ENCODE measurements around the gene BPIFB2.

BPIFB2 gene

DNA sequence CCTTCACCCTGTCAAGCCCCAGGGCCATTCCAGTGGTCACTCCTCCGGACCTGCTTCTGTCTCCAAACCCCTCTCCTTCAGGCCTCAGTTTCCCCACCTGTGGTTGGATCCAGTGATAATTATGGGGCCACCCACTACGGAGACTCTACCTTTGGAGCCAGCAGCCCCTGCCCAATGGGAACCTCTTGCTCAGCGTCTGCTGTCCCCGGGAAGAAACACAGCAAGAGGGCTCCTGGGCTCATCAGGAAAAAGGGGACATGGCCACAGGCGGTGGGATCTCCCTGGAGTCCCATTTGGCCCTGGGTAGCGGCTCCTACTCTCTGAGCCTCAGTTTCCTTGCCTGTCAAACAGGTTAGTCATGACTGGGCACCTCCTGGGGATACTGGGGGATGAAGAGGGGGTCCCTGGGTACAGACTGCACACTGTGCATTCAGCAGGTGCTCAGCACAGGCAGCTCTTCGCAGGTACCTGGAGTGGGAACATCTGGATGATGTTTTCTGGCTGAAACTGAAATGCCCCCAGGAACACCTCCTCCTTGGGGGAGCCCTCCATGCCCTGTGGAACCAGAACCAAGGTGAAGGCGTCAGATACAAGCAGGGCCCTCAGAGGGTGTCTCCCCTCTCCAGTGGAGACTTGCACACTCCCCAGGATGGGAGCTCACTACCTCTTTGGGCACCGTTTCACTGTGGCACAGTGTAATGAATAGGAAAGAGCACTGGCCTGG lies 22.7 kb upstream of the BPIFB2 start:
- in situ Hi-C loops (cut with HindIII; ENCODE audit: low pct_unique_long_range_greater_than_20kb, low sequenced_read_pairs) = no loop called here
- DNase-seq (ENCODE audit: low read depth in 1 of 2, low spot score in 1 of 2) = no peak
- no peak for TF ChIP-seq JUND (IDR thresholded peaks at IDR 0.05; ENCODE audit: low read depth)

DNA sequence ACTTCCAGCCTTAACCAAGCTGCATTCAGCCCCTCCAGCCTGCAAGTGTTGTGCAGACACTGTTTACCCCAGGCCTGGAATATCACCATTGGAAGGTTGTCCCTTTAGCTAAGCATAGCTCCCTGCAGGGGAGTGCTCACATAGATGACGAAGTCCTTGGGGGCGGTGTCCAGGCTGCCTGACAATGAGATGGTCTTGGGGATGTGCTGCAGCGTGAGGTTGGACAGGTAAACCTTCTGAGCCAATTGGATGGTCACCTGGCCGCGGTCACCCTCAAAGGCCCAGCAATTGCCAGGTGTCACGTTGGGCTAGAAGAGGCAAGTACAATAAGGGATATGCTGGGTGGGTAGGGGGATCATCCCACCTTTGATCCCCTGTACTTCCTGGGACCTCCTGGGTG lies 21.9 kb upstream of the BPIFB2 start:
- no peak for DNase-seq (ENCODE audit: low read depth in 1 of 2, low spot score in 1 of 2)
- in situ Hi-C loops (cut with HindIII; ENCODE audit: low pct_unique_long_range_greater_than_20kb, low sequenced_read_pairs) = no loop called here
- no peak for TF ChIP-seq JUND (IDR thresholded peaks at IDR 0.05; ENCODE audit: low read depth)

DNA sequence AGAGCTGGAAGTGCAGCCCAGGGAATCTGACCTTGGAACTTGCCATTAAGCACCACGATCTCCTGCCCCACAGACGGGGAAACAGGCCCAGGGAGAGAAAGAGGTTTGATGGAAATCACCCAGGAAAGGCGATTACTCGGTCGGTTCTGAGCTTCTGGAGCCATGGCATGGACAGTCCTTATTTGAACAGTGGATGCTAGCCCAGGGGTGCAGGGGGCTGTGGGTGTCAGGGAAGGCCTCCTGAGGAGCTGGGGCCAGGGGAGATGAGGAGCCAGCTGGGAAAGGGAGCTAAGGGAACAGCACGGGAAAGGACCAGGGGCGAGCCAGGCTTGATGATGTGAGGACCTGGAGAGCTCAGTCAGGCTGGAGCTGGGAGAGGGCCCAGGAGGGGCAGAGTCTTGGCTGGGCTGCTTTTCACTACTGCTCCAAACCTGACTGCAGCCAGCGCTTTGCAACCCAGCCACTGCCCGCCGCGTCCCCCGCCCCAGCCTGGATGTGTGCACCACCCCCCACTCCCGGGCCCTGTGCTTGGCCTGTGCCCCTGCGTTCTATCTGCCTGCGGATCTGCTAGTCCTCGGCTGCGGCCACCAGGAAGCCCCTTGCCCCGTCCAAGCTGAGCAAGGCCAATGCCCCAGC lies 21.1 kb upstream of the BPIFB2 start:
- in situ Hi-C loops (cut with HindIII; ENCODE audit: low pct_unique_long_range_greater_than_20kb, low sequenced_read_pairs) = no loop called here
- TF ChIP-seq JUND (IDR thresholded peaks at IDR 0.05; ENCODE audit: low read depth) = no peak
- DNase-seq (ENCODE audit: low read depth in 1 of 2, low spot score in 1 of 2) = no peak

DNA sequence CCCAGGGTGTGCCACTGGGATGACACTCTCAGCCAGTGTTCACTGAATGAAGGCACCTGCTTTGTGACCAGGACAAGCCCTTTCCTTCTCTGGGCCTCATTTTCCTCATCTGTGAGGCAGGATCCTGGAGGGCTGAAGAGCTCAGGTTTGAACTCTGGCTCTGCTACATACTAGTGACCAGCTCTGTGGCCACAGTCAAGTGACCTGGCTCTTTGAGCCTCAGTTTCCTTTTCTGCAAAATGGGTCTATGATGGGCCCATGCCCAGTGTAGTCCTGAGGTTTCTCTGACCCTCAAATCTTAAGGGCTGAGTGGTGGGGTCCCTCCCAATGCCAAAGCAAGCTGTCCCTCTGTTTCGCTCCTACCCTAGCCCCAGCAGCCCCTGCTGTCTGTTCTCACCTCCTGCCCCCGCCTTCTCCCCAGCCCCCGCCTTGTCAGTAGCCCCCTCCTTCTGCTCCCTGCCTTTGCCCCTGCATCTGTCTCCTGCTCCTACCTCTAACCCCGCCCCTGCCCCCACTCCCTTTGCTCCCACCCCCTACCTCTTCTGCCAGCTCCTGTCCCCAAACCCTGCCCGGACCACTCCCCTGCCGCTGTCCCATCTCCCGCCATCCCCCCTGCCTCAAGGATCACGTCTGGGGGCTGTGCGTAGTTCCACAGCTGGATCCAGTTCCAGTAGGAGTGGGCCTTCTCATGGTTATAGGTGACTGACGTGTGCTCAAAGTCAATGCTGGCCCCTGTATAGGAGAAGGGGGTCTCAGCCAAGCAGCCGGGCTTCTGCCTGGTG lies 20.3 kb upstream of the BPIFB2 start:
- in situ Hi-C loops (cut with HindIII; ENCODE audit: low pct_unique_long_range_greater_than_20kb, low sequenced_read_pairs) = no loop called here
- no peak for TF ChIP-seq JUND (IDR thresholded peaks at IDR 0.05; ENCODE audit: low read depth)
- no peak for DNase-seq (ENCODE audit: low read depth in 1 of 2, low spot score in 1 of 2)

DNA sequence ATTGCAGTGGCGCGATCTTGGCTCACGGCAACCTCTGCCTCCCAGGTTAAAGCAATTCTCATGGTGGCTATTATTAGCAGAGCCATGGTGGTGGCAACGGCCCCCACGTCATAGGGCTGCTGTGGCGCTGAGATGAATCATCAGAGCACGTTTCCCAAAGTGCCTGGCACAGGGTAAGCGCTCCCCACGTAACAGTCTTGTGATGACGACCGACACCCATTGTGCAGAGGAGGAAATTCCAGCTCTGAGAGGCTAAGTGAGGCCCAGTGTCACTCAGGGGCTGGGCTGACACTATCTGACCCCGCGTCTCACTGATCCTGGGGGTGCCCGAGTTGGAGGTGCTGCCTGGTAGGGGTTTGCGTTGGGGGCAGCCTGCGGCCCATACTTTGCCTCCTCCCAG lies 19.5 kb upstream of the BPIFB2 start:
- in situ Hi-C loops (cut with HindIII; ENCODE audit: low pct_unique_long_range_greater_than_20kb, low sequenced_read_pairs) = no loop called here
- TF ChIP-seq JUND (IDR thresholded peaks at IDR 0.05; ENCODE audit: low read depth) = no peak
- no peak for DNase-seq (ENCODE audit: low read depth in 1 of 2, low spot score in 1 of 2)

DNA sequence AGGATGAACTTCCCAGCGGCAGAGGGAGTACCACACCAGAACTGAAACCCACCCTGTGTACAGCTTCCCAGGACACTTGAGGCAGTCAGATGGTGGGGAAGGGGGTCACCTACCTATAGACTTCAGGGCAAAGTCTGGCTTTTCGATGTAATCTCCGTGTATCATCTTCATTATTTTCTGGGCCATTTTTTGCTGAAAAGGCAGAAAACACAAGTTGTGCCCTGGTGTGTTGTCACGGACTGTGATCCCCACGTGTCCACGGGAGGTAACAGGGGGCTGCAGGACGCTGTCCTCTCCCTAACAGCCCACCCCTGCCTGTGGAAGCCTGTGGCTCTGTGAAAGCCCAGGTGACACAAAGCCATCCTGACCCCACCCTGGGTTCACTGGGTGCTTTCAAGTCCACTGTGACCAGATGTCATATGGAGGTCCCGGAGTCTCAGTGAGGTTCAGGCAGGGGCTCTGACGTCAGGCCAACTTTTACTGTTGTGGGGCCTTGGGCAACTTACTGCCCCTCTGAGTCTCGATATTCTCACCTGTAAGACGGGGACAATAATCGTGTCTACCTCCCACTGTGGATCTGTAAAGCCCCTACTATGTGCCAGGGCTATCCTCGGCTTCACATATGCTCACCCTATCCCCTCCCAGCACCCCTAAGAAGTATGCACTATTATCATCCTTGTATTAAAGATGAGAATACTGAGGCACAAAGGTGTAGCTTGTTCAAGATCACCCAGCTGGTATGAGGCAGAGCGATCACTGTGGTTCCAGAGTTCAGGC lies 17.8 kb upstream of the BPIFB2 start:
- in situ Hi-C loops (cut with HindIII; ENCODE audit: low pct_unique_long_range_greater_than_20kb, low sequenced_read_pairs) = no loop called here
- DNase-seq (ENCODE audit: low read depth in 1 of 2, low spot score in 1 of 2) = no peak
- TF ChIP-seq JUND (IDR thresholded peaks at IDR 0.05; ENCODE audit: low read depth) = no peak

DNA sequence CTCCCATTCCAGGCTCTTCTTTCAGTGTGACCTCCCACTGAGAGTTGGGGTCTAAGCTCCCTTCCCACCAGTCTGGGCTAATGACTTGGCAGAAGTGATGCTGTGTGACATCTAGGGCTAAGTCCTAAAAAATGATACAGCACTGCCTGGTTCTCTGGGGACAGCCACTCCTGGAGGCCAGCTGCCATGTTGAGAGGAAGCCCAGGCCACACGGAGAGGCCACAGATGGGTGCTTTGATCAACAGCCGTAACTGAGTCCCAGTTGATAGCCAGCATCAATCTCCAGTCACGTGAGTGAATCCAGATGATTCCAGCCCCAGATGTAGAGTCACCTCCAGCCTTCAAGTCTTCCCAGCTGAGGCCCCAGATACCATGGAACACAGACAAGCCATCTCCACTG lies 17.1 kb upstream of the BPIFB2 start:
- DNase-seq (ENCODE audit: low read depth in 1 of 2, low spot score in 1 of 2) = no peak
- in situ Hi-C loops (cut with HindIII; ENCODE audit: low pct_unique_long_range_greater_than_20kb, low sequenced_read_pairs) = no loop called here
- TF ChIP-seq JUND (IDR thresholded peaks at IDR 0.05; ENCODE audit: low read depth) = no peak

DNA sequence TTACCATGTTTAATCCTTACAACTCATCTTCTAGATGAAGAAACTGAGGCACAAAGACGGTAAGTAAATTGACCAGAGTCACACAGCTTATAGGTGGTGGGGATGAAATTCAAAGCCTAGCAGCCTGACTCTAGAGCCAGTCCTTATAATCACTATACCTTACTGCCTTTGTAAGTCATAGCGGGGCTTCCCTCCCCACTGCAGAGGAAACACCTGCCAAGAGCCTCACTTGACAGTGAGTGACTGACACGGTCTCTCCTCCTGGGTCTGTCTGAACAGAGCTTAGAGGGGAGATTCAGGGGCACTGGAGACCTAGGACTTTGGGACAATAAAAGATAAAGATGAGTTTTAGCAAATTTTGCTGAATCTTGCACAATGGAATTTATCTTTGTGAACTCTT lies 16.1 kb upstream of the BPIFB2 start:
- TF ChIP-seq JUND (IDR thresholded peaks at IDR 0.05; ENCODE audit: low read depth) = no peak
- in situ Hi-C loops (cut with HindIII; ENCODE audit: low pct_unique_long_range_greater_than_20kb, low sequenced_read_pairs) = no loop called here
- DNase-seq (ENCODE audit: low read depth in 1 of 2, low spot score in 1 of 2) = no peak

DNA sequence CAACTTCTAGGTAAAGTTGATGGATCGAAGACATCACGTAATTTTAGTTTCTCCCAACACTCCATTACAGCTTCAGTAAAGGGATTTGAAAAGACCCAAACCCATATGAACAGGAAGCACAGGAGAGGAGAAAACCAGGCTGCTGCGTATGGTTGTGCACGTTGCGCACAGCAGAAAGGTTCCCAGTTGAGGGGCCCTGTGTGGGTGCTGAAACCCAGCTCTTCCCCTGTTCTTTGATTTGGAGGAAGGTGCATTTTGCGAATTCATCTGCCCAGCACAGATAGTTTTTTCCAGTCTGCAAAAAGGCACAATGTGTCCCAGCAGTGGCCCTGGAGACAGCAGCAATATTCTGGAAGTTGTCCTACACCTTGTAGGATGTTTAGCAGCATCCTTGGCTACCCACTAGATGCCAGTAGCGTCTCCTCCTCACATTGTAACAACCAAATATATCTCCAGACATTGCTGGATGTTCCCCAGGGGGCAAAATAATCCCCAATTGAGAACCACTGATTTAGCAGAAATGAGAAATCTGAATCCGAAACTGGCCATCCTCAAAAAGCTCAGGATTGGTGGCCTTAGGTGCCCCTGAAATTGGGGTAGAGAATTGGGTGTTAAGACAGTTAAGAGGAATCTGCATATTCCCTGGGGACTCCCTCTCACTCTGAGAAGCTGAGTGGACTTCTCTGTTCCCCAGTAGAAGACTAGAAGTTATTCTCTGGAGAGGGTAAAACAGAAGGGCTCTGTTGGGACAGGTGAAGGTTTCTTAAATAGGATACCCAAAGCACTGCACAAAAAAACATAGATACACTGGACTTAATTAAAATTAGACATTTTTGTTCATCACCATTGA lies 15.5 kb upstream of the BPIFB2 start:
- peak in 1 of 2 experiments; percentile 29 for DNase-seq (ENCODE audit: low read depth in 1 of 2, low spot score in 1 of 2)
- TF ChIP-seq JUND (IDR thresholded peaks at IDR 0.05; ENCODE audit: low read depth) = no peak
- in situ Hi-C loops (cut with HindIII; ENCODE audit: low pct_unique_long_range_greater_than_20kb, low sequenced_read_pairs) = no loop called here

DNA sequence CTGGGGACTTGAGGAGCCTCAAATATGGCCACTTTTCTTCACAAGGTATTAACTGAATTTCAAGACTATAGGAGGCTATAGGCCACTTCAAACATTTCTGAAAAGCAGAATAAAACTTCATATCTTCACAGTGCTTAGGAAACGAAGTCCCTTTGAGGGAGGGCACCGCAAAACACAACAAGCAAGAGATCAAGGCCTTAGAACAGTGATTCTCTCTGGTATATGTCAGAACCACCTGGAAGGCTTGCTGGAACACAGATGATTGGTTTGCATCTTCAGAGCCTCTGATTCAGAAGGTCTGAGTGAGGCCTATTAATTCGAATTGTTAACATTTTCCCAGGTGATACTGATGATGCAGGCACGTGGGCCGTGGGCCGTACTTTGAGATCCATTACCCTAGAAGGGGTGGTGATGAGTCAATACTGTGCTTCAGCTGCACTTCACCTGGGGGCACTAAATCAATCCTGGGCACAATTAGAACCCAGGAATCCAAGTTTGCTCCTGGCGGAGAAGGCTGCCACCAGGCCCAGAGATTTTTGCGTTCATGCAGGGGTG lies 13.9 kb upstream of the BPIFB2 start:
- TF ChIP-seq JUND (IDR thresholded peaks at IDR 0.05; ENCODE audit: low read depth) = no peak
- in situ Hi-C loops (cut with HindIII; ENCODE audit: low pct_unique_long_range_greater_than_20kb, low sequenced_read_pairs) = no loop called here
- no peak for DNase-seq (ENCODE audit: low read depth in 1 of 2, low spot score in 1 of 2)

DNA sequence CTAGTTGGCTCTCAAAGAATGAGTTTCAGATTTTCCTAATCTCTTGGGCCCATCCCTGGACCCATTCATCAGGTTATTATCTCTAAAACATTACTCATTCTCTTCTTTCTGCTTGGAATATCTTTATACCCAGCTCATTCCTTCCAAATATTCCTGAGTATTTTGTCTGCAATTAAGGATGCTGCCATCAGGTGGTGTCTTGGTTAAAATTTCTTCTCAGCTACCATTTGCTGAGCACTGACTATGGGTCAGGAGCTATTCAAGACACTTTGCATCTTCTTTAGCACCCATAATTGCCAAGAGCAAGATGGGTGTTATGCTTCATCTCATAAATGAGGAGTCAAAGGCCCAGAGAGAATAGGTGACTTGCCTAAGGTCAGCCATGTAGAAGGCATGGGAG lies 11.7 kb upstream of the BPIFB2 start:
- TF ChIP-seq JUND (IDR thresholded peaks at IDR 0.05; ENCODE audit: low read depth) = no peak
- no peak for DNase-seq (ENCODE audit: low read depth in 1 of 2, low spot score in 1 of 2)
- in situ Hi-C loops (cut with HindIII; ENCODE audit: low pct_unique_long_range_greater_than_20kb, low sequenced_read_pairs) = no loop called here
